Neutrophil (primary cell): Measurements from ENCODE around the gene PRIMPOL.
"Not testable (repeated sequence)": the region's sequence is repeated elsewhere in the genome, so short reads cannot be mapped to it uniquely, and the experiment has no call there.

Experiments used
- H3K27ac ChIP-seq: fragments of 200-600 bp; sonication (generic); 2 replicates; pipeline ENCODE4 v1.5.1; 2016; ENCODE audit warnings: mild to moderate bottlenecking, moderate library complexity
- H3K27me3 ChIP-seq: fragments of 200-600 bp; sonication (generic); 2 replicates; pipeline ENCODE4 v1.6.0; 2016; ENCODE audit warnings: mild to moderate bottlenecking
- H3K36me3 ChIP-seq: fragments of 200-600 bp; sonication (generic); 2 replicates; pipeline ENCODE4 v1.5.1; 2017
- H3K4me1 ChIP-seq, 2 experiments: fragments of 200-600 bp in 1 of 2; sonication (generic) in 1 of 2; 1 replicate in 1 of 2; 2 replicates in 1 of 2; pipeline versions ENCODE4 v1.5.1 to v1.6.1; 2013 to 2016; ENCODE audit warnings: low read depth in 1 of 2, low read length in 1 of 2, mild to moderate bottlenecking in 1 of 2, moderate library complexity in 1 of 2; ENCODE audit not compliant: control insufficient read depth in 1 of 2, insufficient read depth in 1 of 2
- H3K4me3 ChIP-seq, 2 experiments: fragments of 200-600 bp in 1 of 2; sonication (generic) in 1 of 2; 1 replicate in 1 of 2; 2 replicates in 1 of 2; pipeline ENCODE4 v1.5.1; 2013 to 2016; ENCODE audit warnings: low read depth in 1 of 2, low read length in 1 of 2, mild to moderate bottlenecking in 1 of 2, moderate library complexity in 1 of 2
- H3K9me3 ChIP-seq: fragments of 200-600 bp; sonication (generic); 2 replicates; pipeline ENCODE4 v1.5.1; 2016
- CTCF ChIP-seq: fragments of 200-600 bp; sonication (generic); IDR thresholded peaks from 2 replicates; pipeline ENCODE4 v1.5.1; 2016; ENCODE audit warnings: antibody characterized with exemption

PRIMPOL gene

GRCh38 chr4:184651899-184652298 is 2.4 kb downstream of the PRIMPOL start:
- Histone ChIP-seq H3K4me3 (no peak overlapping the region), H3K27ac (no peak overlapping the region), H3K27me3 (no peaks in the 10 kb centered on the region), H3K4me1 (peaks cover 28 to 33% of the 10 kb centered on the region in 2 experiments), H3K9me3 (no peaks in the 10 kb centered on the region), H3K36me3 (no peaks in the 10 kb centered on the region)
- no peak for TF ChIP-seq CTCF

GRCh38 chr4:184652681-184653080 is 3.1 kb downstream of the PRIMPOL start:
- peaks cover 28 to 32% of the 10 kb centered on the region in 2 experiments for H3K4me1 ChIP-seq
- not testable (repeated sequence) for H3K27ac ChIP-seq

GRCh38 chr4:184653650-184654049 is 4.1 kb downstream of the PRIMPOL start:
- Histone ChIP-seq H3K27ac (no peak overlapping the region), H3K4me3 (no peak overlapping the region), H3K36me3 (no peaks in the 10 kb centered on the region), H3K27me3 (no peaks in the 10 kb centered on the region), H3K4me1 (peaks cover 18 to 23% of the 10 kb centered on the region in 2 experiments), H3K9me3 (no peaks in the 10 kb centered on the region)
- TF ChIP-seq CTCF: no peak

More at GRCh38 chr4:184652681-184653080, 3.1 kb downstream of the PRIMPOL start:
- not testable (repeated sequence) for H3K36me3 ChIP-seq, H3K27me3 ChIP-seq, H3K4me3 ChIP-seq, H3K9me3 ChIP-seq

- H3K9me3 ChIP-seq: no peaks in the 10 kb centered on the region
- peaks cover 8% of the 10 kb centered on the region for H3K36me3 ChIP-seq
- TF ChIP-seq CTCF: no peak
- H3K4me3 ChIP-seq: no peak overlapping the region
- H3K27ac ChIP-seq: peak overlapping the region; percentile 40
- H3K4me1 ChIP-seq: peaks cover 6 to 11% of the 10 kb centered on the region in 2 experiments
- no peaks in the 10 kb centered on the region for H3K27me3 ChIP-seq
Measured at GRCh38 chr4:184655889-184656869, 6.6 kb downstream of the PRIMPOL start.

GRCh38 chr4:184657144-184657543 is 7.6 kb downstream of the PRIMPOL start:
- Histone ChIP-seq H3K9me3 (no peaks in the 10 kb centered on the region), H3K4me1 (peaks cover 6 to 13% of the 10 kb centered on the region in 2 experiments), H3K27me3 (no peaks in the 10 kb centered on the region), H3K27ac (peak overlapping the region; percentile 40), H3K36me3 (peaks cover 8% of the 10 kb centered on the region), H3K4me3 (no peak overlapping the region)
- TF ChIP-seq CTCF: no peak

GRCh38 chr4:184657820-184658219 is 8.3 kb downstream of the PRIMPOL start:
- not testable (repeated sequence) for H3K36me3 ChIP-seq, H3K27ac ChIP-seq, H3K27me3 ChIP-seq, H3K4me3 ChIP-seq, H3K9me3 ChIP-seq
- peaks cover 6 to 19% of the 10 kb centered on the region in 2 experiments for H3K4me1 ChIP-seq
